ENCODE measurements around the gene DCAF6.

DNA sequence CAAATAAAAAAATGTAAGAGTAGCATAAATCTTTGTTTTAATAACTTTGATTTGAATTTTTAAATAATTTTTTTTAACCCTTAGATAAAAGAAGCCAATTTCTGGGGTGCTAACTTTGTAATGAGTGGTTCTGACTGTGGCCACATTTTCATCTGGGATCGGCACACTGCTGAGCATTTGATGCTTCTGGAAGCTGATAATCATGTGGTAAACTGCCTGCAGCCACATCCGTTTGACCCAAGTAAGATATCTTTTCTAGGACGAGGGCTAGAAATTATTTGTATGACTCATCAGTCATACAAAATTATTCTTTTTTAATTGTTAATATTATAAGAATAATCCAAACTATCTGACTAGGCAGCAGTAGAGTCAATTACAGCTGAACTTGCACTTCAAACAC is 129.0 kb downstream of the DCAF6 start:
- TF ChIP-seq, protein P1, sequence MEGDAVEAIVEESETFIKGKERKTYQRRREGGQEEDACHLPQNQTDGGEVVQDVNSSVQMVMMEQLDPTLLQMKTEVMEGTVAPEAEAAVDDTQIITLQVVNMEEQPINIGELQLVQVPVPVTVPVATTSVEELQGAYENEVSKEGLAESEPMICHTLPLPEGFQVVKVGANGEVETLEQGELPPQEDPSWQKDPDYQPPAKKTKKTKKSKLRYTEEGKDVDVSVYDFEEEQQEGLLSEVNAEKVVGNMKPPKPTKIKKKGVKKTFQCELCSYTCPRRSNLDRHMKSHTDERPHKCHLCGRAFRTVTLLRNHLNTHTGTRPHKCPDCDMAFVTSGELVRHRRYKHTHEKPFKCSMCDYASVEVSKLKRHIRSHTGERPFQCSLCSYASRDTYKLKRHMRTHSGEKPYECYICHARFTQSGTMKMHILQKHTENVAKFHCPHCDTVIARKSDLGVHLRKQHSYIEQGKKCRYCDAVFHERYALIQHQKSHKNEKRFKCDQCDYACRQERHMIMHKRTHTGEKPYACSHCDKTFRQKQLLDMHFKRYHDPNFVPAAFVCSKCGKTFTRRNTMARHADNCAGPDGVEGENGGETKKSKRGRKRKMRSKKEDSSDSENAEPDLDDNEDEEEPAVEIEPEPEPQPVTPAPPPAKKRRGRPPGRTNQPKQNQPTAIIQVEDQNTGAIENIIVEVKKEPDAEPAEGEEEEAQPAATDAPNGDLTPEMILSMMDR (conservative IDR thresholded peaks at IDR 0.05; ENCODE audit: low read length) = no peak
- no peak for TF ChIP-seq EZH2phosphoT487 (IDR thresholded peaks at IDR 0.05; ENCODE audit: borderline replicate concordance, low read depth, low read length)
